Limb (tissue), 2 donors: Measurements from ENCODE around the gene UBR4.

ENCODE experiments used
- DNase-seq, 2 donors: peaks; one replicate each; pipeline ENCODE4 v3.0.0-alpha.2; 2016; ENCODE audit errors: extremely low spot score in 2 of 2

The UBR4 gene

GRCh38 chr1:19096036-19096833 lies 113.8 kb downstream of the UBR4 start:
- no peak for DNase-seq

- peak in 1 of 2 donors; percentile 71 for DNase-seq
Observed at GRCh38 chr1:19091196-19091953, 118.7 kb downstream of the UBR4 start.

GRCh38 chr1:19089524-19089923 lies 120.5 kb downstream of the UBR4 start:
- no peak for DNase-seq

GRCh38 chr1:19088717-19089442 lies 121.2 kb downstream of the UBR4 start:
- no peak for DNase-seq

GRCh38 chr1:19087737-19088594 lies 122.1 kb downstream of the UBR4 start:
- no peak for DNase-seq

- no peak for DNase-seq
Observed at GRCh38 chr1:19087017-19087736, 122.9 kb downstream of the UBR4 start.

- DNase-seq = no peak
Observed at GRCh38 chr1:19086176-19086875, 123.7 kb downstream of the UBR4 start.

GRCh38 chr1:19084206-19084738 lies 125.8 kb downstream of the UBR4 start:
- no peak for DNase-seq

- DNase-seq = no peak
Observed at GRCh38 chr1:19083081-19083480, 127.0 kb downstream of the UBR4 start.

GRCh38 chr1:19081218-19081893 lies 128.7 kb downstream of the UBR4 start:
- no peak for DNase-seq

- DNase-seq = no peak
Observed at GRCh38 chr1:19080721-19081120, 129.3 kb downstream of the UBR4 start.

- DNase-seq = no peak
Observed at GRCh38 chr1:19079541-19080472, 130.3 kb downstream of the UBR4 start.

- DNase-seq = no peak
Observed at GRCh38 chr1:19078536-19078935, 131.5 kb downstream of the UBR4 start.

- no peak for DNase-seq
Observed at GRCh38 chr1:19076841-19077616, 133.0 kb downstream of the UBR4 start.

- DNase-seq = no peak
Observed at GRCh38 chr1:19074902-19075721, 135.0 kb downstream of the UBR4 start.

- no peak for DNase-seq
Observed at GRCh38 chr1:19074361-19074901, 135.6 kb downstream of the UBR4 start.
